Activated T-helper 1 cell treated with anti-CD3 and anti-CD28 coated beads, Interleukin-12 subunit alpha, Interleukin-12 subunit beta, Interleukin-2, Interleukin-4 antibody, amounts not matched to agents 30 ng/mL and 10 ng/mL and 1 ng/mL, durations not matched to agents 14 hours and 24 hours and 36 hours (primary cell): ENCODE results near the gene ZDHHC11. TPM values are rescaled to one million over a fixed set of nuclear protein-coding genes. Genes with fewer than 3 reads are reported as not detected.
"Not testable (repeated sequence)": the region's sequence is repeated elsewhere in the genome, so short reads cannot be mapped to it uniquely, and the experiment has no call there.

Experiments
- DNase-seq: peaks from one replicate; pipeline ENCODE4 v3.0.0; 2021; ENCODE audit warnings: low spot score
- H3K27ac Mint-ChIP-seq: one replicate; pipeline ENCODE4 v1.8.0; 2021; ENCODE audit warnings: mild to moderate bottlenecking, mixed read lengths
- H3K27me3 Mint-ChIP-seq: one replicate; pipeline ENCODE4 v1.8.0; 2022; ENCODE audit warnings: mild to moderate bottlenecking, moderate library complexity, mixed read lengths; ENCODE audit not compliant: insufficient read depth
- H3K36me3 Mint-ChIP-seq: one replicate; pipeline ENCODE4 v1.8.0; 2021; ENCODE audit warnings: low read depth, mixed read lengths
- H3K4me1 Mint-ChIP-seq: one replicate; pipeline ENCODE4 v1.8.0; 2021; ENCODE audit warnings: low read depth, mixed read lengths
- H3K4me3 Mint-ChIP-seq: one replicate; pipeline ENCODE4 v1.8.0; 2021; ENCODE audit warnings: mild to moderate bottlenecking, moderate library complexity, mixed read lengths
- H3K9me3 Mint-ChIP-seq: one replicate; pipeline ENCODE4 v1.8.0; 2021; ENCODE audit warnings: mixed read lengths
- intact Hi-C: fragments of 100-400 bp; cut with micrococcal nuclease; formaldehyde crosslinking; loops from one replicate; pipeline ENCODE4 v1.15.1; 2024
- total RNA-seq: library from RNA; stranded (reverse); gene quantifications from 2 replicates; pipeline ENCODE4 v1.2.3, GENCODE V29; 2022

Gene ZDHHC11
- total RNA-seq, 1 donor from 2014 or later: 14.4 TPM

GRCh38 chr5:852431-853401, 1.9 kb upstream of the ZDHHC11 start:
- no peak for DNase-seq
- intact Hi-C loops: no loop called here

DNA sequence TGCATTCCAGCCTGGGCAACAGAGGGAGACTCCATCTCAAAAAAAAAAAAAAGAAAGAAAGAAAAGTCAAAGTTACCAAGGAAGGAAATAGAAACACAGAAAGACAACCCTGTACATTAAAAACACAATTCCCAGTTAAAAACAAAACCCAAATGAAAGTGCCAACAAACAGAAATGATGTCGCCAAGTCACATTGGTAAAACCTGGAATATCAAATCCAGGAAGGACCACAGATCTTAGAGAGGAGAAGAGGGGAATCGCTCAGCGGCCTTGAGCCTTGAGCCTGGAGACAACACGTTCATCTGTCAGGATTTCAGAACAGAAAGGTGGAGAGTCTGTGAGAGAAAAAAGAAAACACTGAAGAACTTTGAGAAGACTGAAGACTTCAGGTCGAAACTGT, 1.2 kb upstream of the ZDHHC11 start:
- Mint-ChIP-seq H3K4me3 (no peak overlapping the region), H3K27ac (no peak overlapping the region), H3K36me3 (no peaks in the 10 kb centered on the region), H3K9me3 (no peaks in the 10 kb centered on the region), H3K27me3 (peaks cover 2% of the 10 kb centered on the region), H3K4me1 (no peaks in the 10 kb centered on the region)
- intact Hi-C loops: no loop called here
- DNase-seq: no peak

More at GRCh38 chr5:852431-853401, 1.9 kb upstream of the ZDHHC11 start:
- H3K4me3 Mint-ChIP-seq: no peak overlapping the region
- H3K27me3 Mint-ChIP-seq: peaks cover 2% of the 10 kb centered on the region
- H3K4me1 Mint-ChIP-seq: no peaks in the 10 kb centered on the region
- no peak overlapping the region for H3K27ac Mint-ChIP-seq
- H3K36me3 Mint-ChIP-seq: no peaks in the 10 kb centered on the region
- H3K9me3 Mint-ChIP-seq: no peaks in the 10 kb centered on the region

GRCh38 chr5:851553-851952, 767 bp upstream of the ZDHHC11 start:
- H3K4me3 Mint-ChIP-seq: no peak overlapping the region
- H3K36me3 Mint-ChIP-seq: no peaks in the 10 kb centered on the region
- intact Hi-C loops: no loop called here
- H3K27me3 Mint-ChIP-seq: peaks cover 2% of the 10 kb centered on the region
- DNase-seq: no peak
- H3K27ac Mint-ChIP-seq: no peak overlapping the region
- H3K9me3 Mint-ChIP-seq: no peaks in the 10 kb centered on the region
- no peaks in the 10 kb centered on the region for H3K4me1 Mint-ChIP-seq

DNA sequence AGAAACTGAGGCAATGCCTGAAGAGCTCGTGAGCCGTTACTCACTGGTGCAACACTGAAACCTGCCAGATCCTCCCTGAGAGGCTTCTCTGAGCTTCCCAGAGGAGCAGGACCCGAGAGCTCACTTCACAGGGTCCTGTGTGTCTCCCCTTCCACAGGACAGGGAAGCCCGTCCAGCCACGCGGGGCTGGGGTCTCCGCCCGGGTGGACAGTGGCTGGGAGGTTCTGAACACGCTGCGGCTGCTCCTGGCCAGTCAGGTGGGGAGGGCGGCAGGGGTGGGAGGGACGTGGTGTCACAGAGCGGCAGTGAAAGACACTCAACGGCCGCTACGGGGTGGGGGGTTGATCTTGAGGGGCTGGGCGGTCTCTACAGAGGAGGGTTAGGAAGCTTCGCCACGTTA, 290 bp upstream of the ZDHHC11 start:
- intact Hi-C loops: no loop called here
- Mint-ChIP-seq H3K4me1 (no peaks in the 10 kb centered on the region), H3K4me3 (no peak overlapping the region), H3K27me3 (peaks cover 2% of the 10 kb centered on the region), H3K27ac (no peak overlapping the region), H3K36me3 (no peaks in the 10 kb centered on the region), H3K9me3 (no peaks in the 10 kb centered on the region)
- DNase-seq: no peak

GRCh38 chr5:849651-850301, 1.0 kb downstream of the ZDHHC11 start:
- peaks cover 3% of the 10 kb centered on the region for H3K27me3 Mint-ChIP-seq
- intact Hi-C loops: loop anchor here (5.0 kb wide), 1 partner anchor 92 kb away; no protein-coding TSS in a partner anchor

DNA sequence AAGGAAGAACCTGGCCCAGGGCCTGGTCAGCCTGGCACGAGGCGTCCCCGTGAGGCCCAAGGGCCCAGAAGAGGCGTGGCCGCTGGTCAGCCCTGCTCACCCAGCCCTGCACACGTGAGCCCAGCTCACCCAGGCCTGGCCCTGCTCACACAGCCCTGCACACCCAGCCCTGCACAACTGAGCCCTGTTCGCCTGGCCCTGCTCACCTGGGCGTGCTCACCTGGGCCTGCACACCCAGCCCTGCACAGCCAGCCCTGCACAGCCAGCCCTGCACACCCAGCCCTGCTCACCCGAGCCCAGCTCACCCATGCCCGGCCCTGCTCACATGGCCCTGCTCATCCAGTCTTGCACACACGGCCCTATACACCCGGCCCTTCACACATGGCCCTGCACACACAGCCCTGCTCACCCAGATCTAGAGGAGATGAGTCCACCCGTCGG, 2.1 kb downstream of the ZDHHC11 start:
- intact Hi-C loops: loop anchor here (5.0 kb wide), 1 partner anchor 91 kb away; no protein-coding TSS in a partner anchor

More at GRCh38 chr5:849651-850301, 1.0 kb downstream of the ZDHHC11 start:
- H3K4me3 Mint-ChIP-seq: no peak overlapping the region
- no peaks in the 10 kb centered on the region for H3K4me1 Mint-ChIP-seq
- no peaks in the 10 kb centered on the region for H3K9me3 Mint-ChIP-seq
- DNase-seq: no peak
- H3K36me3 Mint-ChIP-seq: no peaks in the 10 kb centered on the region
- no peak overlapping the region for H3K27ac Mint-ChIP-seq

GRCh38 chr5:847736-848135, 3.0 kb downstream of the ZDHHC11 start:
- intact Hi-C loops: loop anchor here (5.0 kb wide), 1 partner anchor 90 kb away; no protein-coding TSS in a partner anchor
- not testable (repeated sequence) for DNase-seq, H3K36me3 Mint-ChIP-seq, H3K4me1 Mint-ChIP-seq, H3K27me3 Mint-ChIP-seq, H3K27ac Mint-ChIP-seq, H3K9me3 Mint-ChIP-seq, H3K4me3 Mint-ChIP-seq

More for the DNA sequence above, 2.1 kb downstream of the ZDHHC11 start:
- Mint-ChIP-seq H3K36me3 (no peaks in the 10 kb centered on the region), H3K9me3 (no peaks in the 10 kb centered on the region), H3K4me3 (no peak overlapping the region), H3K27me3 (peaks cover 3% of the 10 kb centered on the region), H3K27ac (no peak overlapping the region), H3K4me1 (no peaks in the 10 kb centered on the region)
- no peak for DNase-seq

GRCh38 chr5:847212-847611, 3.6 kb downstream of the ZDHHC11 start:
- not testable (repeated sequence) for H3K9me3 Mint-ChIP-seq, DNase-seq, H3K36me3 Mint-ChIP-seq, H3K27me3 Mint-ChIP-seq, H3K4me1 Mint-ChIP-seq, H3K4me3 Mint-ChIP-seq, H3K27ac Mint-ChIP-seq
- intact Hi-C loops: loop anchor here (5.0 kb wide), 1 partner anchor 90 kb away; no protein-coding TSS in a partner anchor

- not testable (repeated sequence) for H3K36me3 Mint-ChIP-seq, H3K9me3 Mint-ChIP-seq, H3K27ac Mint-ChIP-seq, H3K4me1 Mint-ChIP-seq, H3K27me3 Mint-ChIP-seq, H3K4me3 Mint-ChIP-seq
- DNase-seq: peak; percentile 13
- intact Hi-C loops: loop anchor here (5.0 kb wide), 1 partner anchor 89 kb away; no protein-coding TSS in a partner anchor
These were observed 4.1 kb downstream of the ZDHHC11 start for GRCh38 chr5:846602-847091.

DNA sequence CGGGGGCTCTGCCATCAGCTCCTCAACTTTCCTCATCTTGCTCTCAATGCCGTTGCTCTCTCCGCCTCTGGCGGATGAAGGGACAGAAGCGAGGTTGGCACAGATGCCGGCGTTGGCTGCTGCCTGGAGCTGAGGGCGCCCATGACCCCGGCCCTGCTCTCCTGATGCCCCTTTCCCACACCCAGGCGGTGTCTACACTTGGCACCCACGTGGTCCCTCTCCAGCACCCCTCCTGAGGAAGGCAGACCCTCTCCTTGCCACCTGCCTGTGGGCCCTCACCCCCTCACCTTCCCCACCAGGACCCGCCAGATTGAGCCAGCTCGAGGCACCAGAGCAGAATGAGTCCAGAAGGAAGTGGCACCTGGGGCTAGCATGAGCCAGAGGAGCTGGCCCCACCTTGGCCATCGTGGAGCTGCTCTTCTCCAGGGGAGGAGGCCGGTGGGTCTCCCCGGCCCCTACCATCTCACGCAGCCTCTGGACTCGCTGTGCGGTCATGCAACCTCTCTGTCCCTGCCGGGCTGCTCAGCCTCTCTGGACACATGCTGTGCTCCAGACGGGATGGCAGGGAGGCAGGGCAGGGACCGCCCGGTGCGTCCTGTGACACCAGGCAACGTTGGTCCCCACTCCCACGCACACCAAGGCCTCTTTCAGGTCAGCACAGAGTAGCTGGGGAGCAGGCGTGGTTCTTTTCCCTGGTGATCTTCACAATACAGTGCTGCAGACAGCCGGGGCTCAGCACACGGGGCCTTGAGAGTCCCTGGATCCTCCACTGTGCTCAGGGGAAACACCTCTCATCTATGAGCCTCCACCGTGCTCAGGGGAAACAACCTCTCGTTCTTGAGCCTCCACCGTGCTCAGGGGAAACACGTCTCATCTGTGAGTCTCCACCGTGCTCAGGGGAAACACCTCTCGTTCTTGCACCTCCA, 4.8 kb downstream of the ZDHHC11 start:
- intact Hi-C loops: loop anchor here (5.0 kb wide), 1 partner anchor 89 kb away; no protein-coding TSS in a partner anchor
- H3K9me3 Mint-ChIP-seq, H3K36me3 Mint-ChIP-seq, H3K27ac Mint-ChIP-seq, DNase-seq, H3K27me3 Mint-ChIP-seq, H3K4me1 Mint-ChIP-seq, H3K4me3 Mint-ChIP-seq: not testable (repeated sequence)

DNA sequence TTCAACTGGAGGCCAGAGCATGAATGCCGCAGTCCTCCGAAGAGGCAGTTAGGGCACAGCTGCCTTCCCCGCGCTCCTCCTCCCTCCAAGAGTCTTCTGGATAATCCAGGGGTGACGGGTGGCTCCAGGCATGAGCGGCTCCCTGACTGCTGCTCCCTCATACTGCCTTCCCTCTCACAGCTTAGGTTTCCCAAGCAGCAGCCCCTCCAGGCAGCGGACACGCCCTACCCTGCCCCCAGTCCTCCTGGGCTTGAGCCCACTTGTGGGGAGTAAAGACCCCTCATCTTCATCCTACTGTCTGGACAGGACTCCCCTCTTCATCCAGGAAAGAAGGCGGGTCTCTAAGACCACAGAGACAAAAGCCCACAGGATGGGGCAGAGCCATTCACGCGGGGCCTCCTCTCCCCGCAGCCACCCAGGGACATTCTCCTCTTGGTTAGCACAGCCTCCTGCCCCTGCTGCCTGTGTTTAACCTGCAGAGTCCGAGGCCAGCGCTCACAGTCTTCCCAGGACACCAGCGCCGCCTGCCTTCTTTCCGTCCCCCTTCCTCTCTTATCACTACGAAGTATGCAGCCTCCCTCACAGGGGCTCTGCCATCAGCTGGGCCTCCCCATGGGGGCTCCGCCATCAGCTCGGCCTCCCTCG, 5.6 kb downstream of the ZDHHC11 start:
- H3K27ac Mint-ChIP-seq, H3K27me3 Mint-ChIP-seq, DNase-seq, H3K36me3 Mint-ChIP-seq, H3K4me3 Mint-ChIP-seq, H3K9me3 Mint-ChIP-seq, H3K4me1 Mint-ChIP-seq: not testable (repeated sequence)
- intact Hi-C loops: loop anchor here (5.0 kb wide), 1 partner anchor 88 kb away; no protein-coding TSS in a partner anchor

- H3K36me3 Mint-ChIP-seq, H3K4me1 Mint-ChIP-seq, H3K27me3 Mint-ChIP-seq, H3K27ac Mint-ChIP-seq, H3K9me3 Mint-ChIP-seq, intact Hi-C loops, H3K4me3 Mint-ChIP-seq, DNase-seq: not testable (repeated sequence)
These were observed 6.4 kb downstream of the ZDHHC11 start for GRCh38 chr5:844426-844825.
